Endothelial cell of umbilical vein (primary cell): ENCODE data around the gene SLC38A1. TPM values are rescaled to one million over a fixed set of nuclear protein-coding genes. Genes with fewer than 3 reads are reported as not detected.
A peak's percentile ranks its signal among the peaks of the same experiment; 100 is the strongest.

Experiments used
- BruUV-seq: library from RNA; stranded (reverse); fragments of 400-500 nt; replicated peaks from 2 replicates; lab custom pipeline; 2021; lab: Mats Ljungman, UMichigan
- CTCF ChIA-PET: fragments of 300-600, 350-600 bp; sonication (Branson Sonifier 250); formaldehyde crosslinking; loops from one replicate; lab custom pipeline; 2021; ENCODE audit warnings: antibody characterized with exemption, inconsistent platforms; lab: Charles Lee
- POLR2A ChIA-PET: fragments of 300-600, 350-600 bp; sonication (Branson Sonifier 250); formaldehyde crosslinking; loops from one replicate; lab custom pipeline; 2021; ENCODE audit warnings: antibody characterized with exemption, inconsistent platforms; lab: Charles Lee
- DNase-seq: peaks from one replicate; pipeline ENCODE4 v3.0.0-alpha.2; 2011; ENCODE audit warnings: low read depth, low spot score
- FAIRE-seq: peaks from 2 replicates; lab custom pipeline; 2011; peaks lifted over from hg19 to GRCh38; lab: Jason Lieb, UNC
- H2AFZ ChIP-seq: 2 replicates; pipeline ENCODE4 v1.6.0; 2012; ENCODE audit warnings: low read depth, low read length, control low read depth, inconsistent platforms
- H3K27ac ChIP-seq: 2 replicates; pipeline ENCODE4 v1.5.1; 2011; ENCODE audit warnings: low read depth, mild to moderate bottlenecking, control low read depth, low read length, moderate library complexity; ENCODE audit not compliant: insufficient read depth
- H3K27me3 ChIP-seq, 2 experiments: 2 replicates each; pipeline versions ENCODE4 v1.6.0 to v1.6.1; 2011; ENCODE audit warnings: low read length in 2 of 2, mixed read lengths in 1 of 2; ENCODE audit not compliant: control insufficient read depth in 2 of 2, insufficient read depth in 2 of 2
- H3K36me3 ChIP-seq, 2 experiments: 2 replicates in 1 of 2; 3 replicates in 1 of 2; pipeline ENCODE4 v1.5.1; 2011; ENCODE audit warnings: low read length in 2 of 2, mild to moderate bottlenecking in 1 of 2, moderate library complexity in 1 of 2; ENCODE audit not compliant: control insufficient read depth in 2 of 2, insufficient read depth in 2 of 2; ENCODE audit errors: extremely low read depth in 1 of 2
- H3K4me1 ChIP-seq: 3 replicates; pipeline ENCODE4 v1.5.1; 2011; ENCODE audit warnings: mild to moderate bottlenecking, low read length; ENCODE audit not compliant: control insufficient read depth, insufficient read depth; ENCODE audit errors: extremely low read depth
- H3K4me2 ChIP-seq: 2 replicates; pipeline ENCODE4 v1.6.1; 2011; ENCODE audit warnings: low read length, control low read depth, mixed read lengths; ENCODE audit not compliant: insufficient read depth
- H3K4me3 ChIP-seq, 3 experiments: fragments of 200-600 bp in 1 of 3; sonication (generic), shearing (Covaris generic) in 1 of 3; replicated peaks in 1 of 3; 2 replicates each; pipeline ENCODE4 v1.5.1; 2011 to 2016; ENCODE audit warnings: control low read depth in 3 of 3, low read length in 3 of 3, mild to moderate bottlenecking in 2 of 3, inconsistent platforms in 1 of 3, low read depth in 1 of 3, moderate library complexity in 1 of 3; ENCODE audit not compliant: insufficient read depth in 1 of 3
- H3K79me2 ChIP-seq: 2 replicates; pipeline ENCODE4 v1.6.0; 2012; ENCODE audit warnings: low read length, inconsistent platforms; ENCODE audit not compliant: control insufficient read depth, insufficient read depth
- H3K9ac ChIP-seq: replicated peaks from 2 replicates; pipeline ENCODE3; 2011; ENCODE audit warnings: low read length, control low read depth; ENCODE audit not compliant: insufficient read depth; ENCODE audit errors: extremely low read depth
- H3K9me1 ChIP-seq: replicated peaks from 3 replicates; pipeline ENCODE4 v1.6.0; 2011; ENCODE audit warnings: mild to moderate bottlenecking, low read length; ENCODE audit not compliant: control insufficient read depth, insufficient read depth; ENCODE audit errors: extremely low read depth
- H3K9me3 ChIP-seq: replicated peaks from 2 replicates; pipeline ENCODE4 v1.5.1; 2012; ENCODE audit warnings: low read length, inconsistent platforms; ENCODE audit not compliant: control insufficient read depth, insufficient read depth
- H4K20me1 ChIP-seq: replicated peaks from 2 replicates; pipeline ENCODE3; 2011; ENCODE audit warnings: mild to moderate bottlenecking, low read length; ENCODE audit not compliant: control insufficient read depth, insufficient read depth; ENCODE audit errors: extremely low read depth
- EZH2 ChIP-seq: IDR thresholded peaks from 2 replicates; pipeline ENCODE4 v1.6.1; 2012; ENCODE audit warnings: borderline replicate concordance, low read depth, mild to moderate bottlenecking, moderate library complexity, low read length, inconsistent platforms; ENCODE audit not compliant: severe bottlenecking
- FOS ChIP-seq: IDR thresholded peaks from 2 replicates; pipeline ENCODE4 v1.6.1; 2011; ENCODE audit warnings: mild to moderate bottlenecking, low read length, moderate library complexity, borderline replicate concordance; ENCODE audit not compliant: insufficient read depth
- GATA2 ChIP-seq: IDR thresholded peaks from 2 replicates; pipeline ENCODE4 v1.7.0; 2011; ENCODE audit warnings: low read depth, mild to moderate bottlenecking, moderate library complexity, mixed read lengths, low read length; ENCODE audit not compliant: insufficient read length, insufficient read depth
- MYC ChIP-seq: IDR thresholded peaks from one replicate; pipeline ENCODE4 v1.6.1; 2011; ENCODE audit warnings: mild to moderate bottlenecking, low read depth, low read length
- POLR2A ChIP-seq: IDR thresholded peaks from 2 replicates; pipeline ENCODE4 v1.6.1; 2012; ENCODE audit warnings: low read depth, mild to moderate bottlenecking, control low read depth, low read length
- POLR2AphosphoS5 ChIP-seq: IDR thresholded peaks from 2 replicates; pipeline ENCODE4 v1.6.1; 2012; ENCODE audit warnings: low read depth, mild to moderate bottlenecking, control low read depth, low read length, moderate library complexity; ENCODE audit not compliant: insufficient read depth
- dilution Hi-C: fragments of 300-500 bp; cut with MboI; formaldehyde crosslinking; loops from one replicate; pipeline ENCODE4 v1.15.0; 2019; ENCODE audit warnings: low sequenced_read_pairs; ENCODE audit not compliant: extremely low pct_ligation_motif_present
- intact Hi-C: fragments of 100-400 bp; cut with micrococcal nuclease; formaldehyde crosslinking; loops from one replicate; pipeline ENCODE4 v1.10.0; 2022
- polyA plus RNA-seq, 4 experiments: library from polyadenylated mRNA; depleted of rRNA in 3 of 4; stranded (reverse) in 3 of 4; unstranded in 1 of 4; fragments of >200 nt; gene quantifications; 2 replicates each; pipeline versions ENCODE4 v1.2.1 to v1.2.3, GENCODE V29; 2011 to 2012; ENCODE audit warnings: missing spikeins in 1 of 4
- total RNA-seq: library from RNA; stranded (reverse); gene quantifications from 2 replicates; pipeline ENCODE4 v1.2.3, GENCODE V29; 2021

The SLC38A1 gene
- total and polyA plus RNA-seq, 2 donors (not counting 3 experiments of a cell fraction or from before 2014, with no cell fraction given), result 23.6 to 86.4 TPM

DNA sequence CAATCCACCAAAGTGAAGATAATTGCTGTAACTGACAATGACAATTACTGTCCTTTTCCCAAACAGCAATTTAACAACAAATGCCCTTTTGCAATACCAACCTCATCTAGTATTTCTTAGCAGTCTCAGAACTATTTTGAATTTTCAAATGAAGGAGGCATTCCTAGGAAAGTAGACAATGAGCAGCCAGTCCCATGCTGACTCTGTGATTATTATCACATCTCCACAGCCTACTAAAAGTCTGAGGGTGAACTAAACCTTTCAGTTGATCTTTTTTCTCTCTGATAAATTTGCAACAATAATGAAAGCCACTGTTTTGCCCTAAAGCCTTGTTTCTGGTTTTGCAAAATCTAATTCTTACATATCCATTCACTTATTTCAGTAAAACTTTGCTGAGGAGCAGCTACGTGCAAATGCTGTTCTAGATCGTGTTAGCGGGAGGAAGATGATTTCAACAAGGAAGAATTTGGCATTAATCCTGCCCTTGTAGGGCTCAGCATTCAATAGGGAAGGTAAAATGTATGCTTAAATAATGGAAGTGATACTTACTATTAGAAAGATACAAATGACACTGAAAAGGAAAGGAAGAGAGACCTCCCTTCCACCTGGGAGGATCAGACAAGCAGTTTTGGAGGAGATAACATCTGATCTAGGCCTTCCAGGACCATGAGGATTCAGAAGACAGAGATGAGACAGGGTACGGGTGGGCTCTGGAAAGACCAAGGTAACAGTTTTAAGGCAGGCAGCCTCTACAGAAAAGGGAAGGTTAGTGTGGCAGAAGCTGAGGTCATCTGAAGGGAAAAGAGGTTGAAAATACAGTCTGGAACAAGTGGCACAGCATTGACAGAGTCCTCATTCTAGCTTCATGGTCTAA, 47.4 kb downstream of the SLC38A1 start:
- peaks cover 0 to 5% of the 10 kb centered on the region in 2 experiments for H3K36me3 ChIP-seq
- intact Hi-C loops, result loop anchor here (2.0 to 5.0 kb wide), 4 partner anchors 69 to 211 kb away; no protein-coding TSS in a partner anchor
- peak overlapping the region; percentile 84 for H3K9ac ChIP-seq
- no peaks in the 10 kb centered on the region for H3K9me1 ChIP-seq
- DNase-seq (peak; percentile 62), FAIRE-seq (no peak)
- CTCF ChIA-PET, result interaction anchor here (0.8 to 2.0 kb wide), 7 partner anchors 10 to 800 kb away, joined by 3 to 5 read pairs (median 3); no protein-coding TSS in a partner anchor
- H2AFZ ChIP-seq, result no peak overlapping the region
- H3K27ac ChIP-seq, result peak overlapping the region; percentile 97
- dilution Hi-C loops, result no loop called here
- H3K79me2 ChIP-seq, result peaks cover 40% of the 10 kb centered on the region
- POLR2A ChIA-PET, result no interaction called here
- H3K9me3 ChIP-seq, result no peaks in the 10 kb centered on the region
- peaks cover 49% of the 10 kb centered on the region for H3K4me1 ChIP-seq
- no peaks in the 10 kb centered on the region for H3K27me3 ChIP-seq
- H3K4me3 ChIP-seq, result no peak overlapping the region
- TF ChIP-seq POLR2AphosphoS5, result no peak
- peak; percentile 17 for TF ChIP-seq GATA2
- no peak for TF ChIP-seq EZH2
- no peak for TF ChIP-seq MYC
- TF ChIP-seq FOS, result no peak
- TF ChIP-seq POLR2A, result no peak
- no peaks in the 10 kb centered on the region for H4K20me1 ChIP-seq
- peak overlapping the region; percentile 75 for H3K4me2 ChIP-seq
- no TSS peak for BruUV-seq
